ENCODE measurements around the gene PRLH. TPM values are rescaled to one million over a fixed set of nuclear protein-coding genes. Genes with fewer than 3 reads are reported as not detected.
"Not testable (repeated sequence)": the region's sequence is repeated elsewhere in the genome, so short reads cannot be mapped to it uniquely, and the experiment has no call there.

PRLH gene
- total and polyA plus RNA-seq, 4 donors: not detected

- no peak for TF ChIP-seq GABPA (IDR thresholded peaks at IDR 0.05 in 1 of 2, conservative IDR thresholded peaks at IDR 0.05 in 1 of 2)
- TF ChIP-seq TAF1 (conservative IDR thresholded peaks at IDR 0.05): no peak
Measured at GRCh38 chr2:237594514-237594871, 28.1 kb downstream of the PRLH start (continued).

- H3K27me3 ChIP-seq (ENCODE audit: control insufficient read depth in 4 of 4, insufficient read depth in 4 of 4, low read length in 3 of 4); H3K9ac ChIP-seq (ENCODE audit: low read depth in 1 of 2, low read length in 2 of 2); H3K9me3 ChIP-seq (ENCODE audit: control insufficient read depth in 4 of 4, low read length in 3 of 4); H3K36me3 ChIP-seq (ENCODE audit: control insufficient read depth in 4 of 4, insufficient read depth in 3 of 4, low read depth in 1 of 4, low read length in 3 of 4); H3K4me3 ChIP-seq (ENCODE audit: low read depth in 1 of 3, low read length in 3 of 3); DNase-seq (ENCODE audit: low spot score): not testable (repeated sequence)
- Histone ChIP-seq H3K4me1 (ENCODE audit: control insufficient read depth in 4 of 4, insufficient read depth in 4 of 4, low read length in 3 of 4) (peaks cover 12 to 43% (median 23%) of the 10 kb centered on the region in 4 donors), H3K27ac (ENCODE audit: low read depth in 1 of 2, low read length in 2 of 2) (peak overlapping the region in 1 of 2 donors; percentile 85)
- WGBS: 92% methylated on average over 5 of the region's 5 CpGs
Measured at GRCh38 chr2:237595829-237596519, 29.6 kb downstream of the PRLH start.

- Histone ChIP-seq H3K9me3 (ENCODE audit: control insufficient read depth in 4 of 4, low read length in 3 of 4) (no peaks in the 10 kb centered on the region), H3K9ac (ENCODE audit: low read depth in 1 of 2, low read length in 2 of 2) (no peak overlapping the region), H3K4me1 (ENCODE audit: control insufficient read depth in 4 of 4, insufficient read depth in 4 of 4, low read length in 3 of 4) (peaks cover 9 to 43% (median 18%) of the 10 kb centered on the region in 4 donors), H3K27me3 (ENCODE audit: control insufficient read depth in 4 of 4, insufficient read depth in 4 of 4, low read length in 3 of 4) (no peaks in the 10 kb centered on the region), H3K4me3 (ENCODE audit: low read depth in 1 of 3, low read length in 3 of 3) (no peak overlapping the region), H3K36me3 (ENCODE audit: control insufficient read depth in 4 of 4, insufficient read depth in 3 of 4, low read depth in 1 of 4, low read length in 3 of 4) (no peaks in the 10 kb centered on the region), H3K27ac (ENCODE audit: low read depth in 1 of 2, low read length in 2 of 2) (no peak overlapping the region)
- WGBS: 93% methylated on average over 13 of the region's 13 CpGs
- no peak for DNase-seq (ENCODE audit: low spot score)
- TF ChIP-seq GABPA (IDR thresholded peaks at IDR 0.05 in 1 of 2, conservative IDR thresholded peaks at IDR 0.05 in 1 of 2): no peak
- no peak for TF ChIP-seq RAD21 (IDR thresholded peaks at IDR 0.05)
- TF ChIP-seq, protein P1, sequence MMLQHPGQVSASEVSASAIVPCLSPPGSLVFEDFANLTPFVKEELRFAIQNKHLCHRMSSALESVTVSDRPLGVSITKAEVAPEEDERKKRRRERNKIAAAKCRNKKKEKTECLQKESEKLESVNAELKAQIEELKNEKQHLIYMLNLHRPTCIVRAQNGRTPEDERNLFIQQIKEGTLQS (IDR thresholded peaks at IDR 0.05): no peak
- TF ChIP-seq EGR1 (IDR thresholded peaks at IDR 0.05; ENCODE audit: low read depth in 2 of 2): no peak
- no peak for TF ChIP-seq YY1 (IDR thresholded peaks at IDR 0.05)
- no peak for TF ChIP-seq SP1 (IDR thresholded peaks at IDR 0.05)
- no peak for TF ChIP-seq FOXA1 (IDR thresholded peaks at IDR 0.05)
- no peak for TF ChIP-seq ZBTB33 (IDR thresholded peaks at IDR 0.05)
- no peak for TF ChIP-seq CTCF (IDR thresholded peaks at IDR 0.05; ENCODE audit: low read depth, low read length, missing input control)
- TF ChIP-seq FOXA2 (IDR thresholded peaks at IDR 0.05): no peak
- TF ChIP-seq, protein P2, sequence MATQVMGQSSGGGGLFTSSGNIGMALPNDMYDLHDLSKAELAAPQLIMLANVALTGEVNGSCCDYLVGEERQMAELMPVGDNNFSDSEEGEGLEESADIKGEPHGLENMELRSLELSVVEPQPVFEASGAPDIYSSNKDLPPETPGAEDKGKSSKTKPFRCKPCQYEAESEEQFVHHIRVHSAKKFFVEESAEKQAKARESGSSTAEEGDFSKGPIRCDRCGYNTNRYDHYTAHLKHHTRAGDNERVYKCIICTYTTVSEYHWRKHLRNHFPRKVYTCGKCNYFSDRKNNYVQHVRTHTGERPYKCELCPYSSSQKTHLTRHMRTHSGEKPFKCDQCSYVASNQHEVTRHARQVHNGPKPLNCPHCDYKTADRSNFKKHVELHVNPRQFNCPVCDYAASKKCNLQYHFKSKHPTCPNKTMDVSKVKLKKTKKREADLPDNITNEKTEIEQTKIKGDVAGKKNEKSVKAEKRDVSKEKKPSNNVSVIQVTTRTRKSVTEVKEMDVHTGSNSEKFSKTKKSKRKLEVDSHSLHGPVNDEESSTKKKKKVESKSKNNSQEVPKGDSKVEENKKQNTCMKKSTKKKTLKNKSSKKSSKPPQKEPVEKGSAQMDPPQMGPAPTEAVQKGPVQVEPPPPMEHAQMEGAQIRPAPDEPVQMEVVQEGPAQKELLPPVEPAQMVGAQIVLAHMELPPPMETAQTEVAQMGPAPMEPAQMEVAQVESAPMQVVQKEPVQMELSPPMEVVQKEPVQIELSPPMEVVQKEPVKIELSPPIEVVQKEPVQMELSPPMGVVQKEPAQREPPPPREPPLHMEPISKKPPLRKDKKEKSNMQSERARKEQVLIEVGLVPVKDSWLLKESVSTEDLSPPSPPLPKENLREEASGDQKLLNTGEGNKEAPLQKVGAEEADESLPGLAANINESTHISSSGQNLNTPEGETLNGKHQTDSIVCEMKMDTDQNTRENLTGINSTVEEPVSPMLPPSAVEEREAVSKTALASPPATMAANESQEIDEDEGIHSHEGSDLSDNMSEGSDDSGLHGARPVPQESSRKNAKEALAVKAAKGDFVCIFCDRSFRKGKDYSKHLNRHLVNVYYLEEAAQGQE (IDR thresholded peaks at IDR 0.05): no peak
- no peak for TF ChIP-seq RXRA (IDR thresholded peaks at IDR 0.05)
- TF ChIP-seq, protein P3, sequence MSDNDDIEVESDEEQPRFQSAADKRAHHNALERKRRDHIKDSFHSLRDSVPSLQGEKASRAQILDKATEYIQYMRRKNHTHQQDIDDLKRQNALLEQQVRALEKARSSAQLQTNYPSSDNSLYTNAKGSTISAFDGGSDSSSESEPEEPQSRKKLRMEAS (IDR thresholded peaks at IDR 0.05): no peak
Measured at GRCh38 chr2:237596520-237597195, 30.3 kb downstream of the PRLH start.

Measured in liver (tissue), 9 donors.